GM23248 (cell line): ENCODE measurements around the gene DROSHA. TPM values are rescaled to one million over a fixed set of nuclear protein-coding genes. Genes with fewer than 3 reads are reported as not detected.

Experiments
- DNase-seq: peaks from one replicate; pipeline ENCODE4 v3.0.0-alpha.2; 2015
- H2AFZ ChIP-seq: fragments of 200-600 bp; sonication (generic); 2 replicates; pipeline ENCODE4 v1.6.1; 2016; ENCODE audit warnings: antibody characterized with exemption
- H3F3A ChIP-seq: fragments of 200-600 bp; sonication (generic); 2 replicates; pipeline ENCODE4 v1.6.1; 2016; ENCODE audit warnings: mild to moderate bottlenecking, antibody characterized with exemption, mixed run types; ENCODE audit not compliant: insufficient read depth
- H3K27ac ChIP-seq: fragments of 200-600 bp; sonication (generic); 2 replicates; pipeline ENCODE4 v1.5.1; 2016; ENCODE audit warnings: mild to moderate bottlenecking
- H3K27me3 ChIP-seq: fragments of 200-600 bp; sonication (generic); replicated peaks from 2 replicates; pipeline ENCODE4 v1.6.1; 2016; ENCODE audit warnings: mild to moderate bottlenecking; ENCODE audit not compliant: insufficient read depth
- H3K36me3 ChIP-seq: fragments of 200-600 bp; sonication (generic); 2 replicates; pipeline ENCODE4 v1.6.1; 2016; ENCODE audit warnings: low read depth, mild to moderate bottlenecking
- H3K4me1 ChIP-seq: fragments of 200-600 bp; sonication (generic); 2 replicates; pipeline ENCODE4 v1.6.1; 2016; ENCODE audit warnings: mild to moderate bottlenecking; ENCODE audit not compliant: insufficient read depth
- H3K4me2 ChIP-seq: fragments of 200-600 bp; sonication (generic); one replicate; pipeline ENCODE4 v1.6.1; 2016; ENCODE audit warnings: mild to moderate bottlenecking; ENCODE audit not compliant: unreplicated experiment
- H3K4me3 ChIP-seq: fragments of 200-600 bp; sonication (generic); 2 replicates; pipeline ENCODE4 v1.5.1; 2016; ENCODE audit warnings: mild to moderate bottlenecking
- H3K79me2 ChIP-seq: fragments of 200-600 bp; sonication (generic); 2 replicates; pipeline ENCODE4 v1.6.1; 2016; ENCODE audit warnings: mild to moderate bottlenecking; ENCODE audit not compliant: insufficient read depth
- H3K9ac ChIP-seq: fragments of 200-600 bp; sonication (generic); 2 replicates; pipeline ENCODE4 v1.6.1; 2016; ENCODE audit warnings: mild to moderate bottlenecking
- H3K9me2 ChIP-seq: fragments of 200-600 bp; sonication (generic); 2 replicates; pipeline ENCODE4 v1.6.1; 2016; ENCODE audit warnings: mixed run types, mild to moderate bottlenecking, moderate library complexity; ENCODE audit not compliant: insufficient read depth
- H3K9me3 ChIP-seq: fragments of 200-600 bp; sonication (generic); one replicate; pipeline ENCODE4 v1.6.1; 2017; ENCODE audit warnings: low read depth
- H4K20me1 ChIP-seq: fragments of 200-600 bp; sonication (generic); 2 replicates; pipeline ENCODE4 v1.6.0; 2016; ENCODE audit not compliant: insufficient read depth
- EZH2 ChIP-seq: fragments of 200-600 bp; sonication (generic); IDR thresholded peaks from 2 replicates; pipeline ENCODE4 v1.6.1; 2018; ENCODE audit warnings: antibody characterized with exemption, mild to moderate bottlenecking; ENCODE audit not compliant: insufficient read depth, poor library complexity, severe bottlenecking
- EZH2phosphoT487 ChIP-seq: fragments of 200-600 bp; sonication (generic); IDR thresholded peaks from 2 replicates; pipeline ENCODE4 v1.6.1; 2018; ENCODE audit warnings: antibody characterized with exemption, moderate library complexity, mild to moderate bottlenecking, low read depth; ENCODE audit not compliant: insufficient read depth
- WGBS, 2 experiments: methylation state at CpG; one replicate each; pipeline ENCODE4 v1.1.6; 2015 to 2017; ENCODE audit warnings: low lambda C conversion rate in 2 of 2, low coverage in 1 of 2; ENCODE audit errors: missing lambda C conversion rate in 2 of 2; 5-methylcytosine and 5-hydroxymethylcytosine counted together
- in situ Hi-C: fragments of 300-500 bp; cut with MboI; formaldehyde crosslinking; loops from 2 replicates; pipeline ENCODE4 v1.15.0; 2020
- polyA plus RNA-seq: library from polyadenylated mRNA; unstranded; fragments of >200 nt; fragmentation: Nextera tagmentation; extraction: Ambion mirVana; gene quantifications from 2 replicates; pipeline ENCODE4 v1.2.1, GENCODE V29; 2016
- total RNA-seq: library from RNA; depleted of rRNA; stranded (reverse); fragments of >200 nt; shearing (Covaris generic); gene quantifications from 2 replicates; pipeline ENCODE4 v1.2.3, GENCODE V29; 2014

DROSHA gene
- total and polyA plus RNA-seq, 2 experiments from 2014 or later: 26.0 to 28.7 TPM

DNA sequence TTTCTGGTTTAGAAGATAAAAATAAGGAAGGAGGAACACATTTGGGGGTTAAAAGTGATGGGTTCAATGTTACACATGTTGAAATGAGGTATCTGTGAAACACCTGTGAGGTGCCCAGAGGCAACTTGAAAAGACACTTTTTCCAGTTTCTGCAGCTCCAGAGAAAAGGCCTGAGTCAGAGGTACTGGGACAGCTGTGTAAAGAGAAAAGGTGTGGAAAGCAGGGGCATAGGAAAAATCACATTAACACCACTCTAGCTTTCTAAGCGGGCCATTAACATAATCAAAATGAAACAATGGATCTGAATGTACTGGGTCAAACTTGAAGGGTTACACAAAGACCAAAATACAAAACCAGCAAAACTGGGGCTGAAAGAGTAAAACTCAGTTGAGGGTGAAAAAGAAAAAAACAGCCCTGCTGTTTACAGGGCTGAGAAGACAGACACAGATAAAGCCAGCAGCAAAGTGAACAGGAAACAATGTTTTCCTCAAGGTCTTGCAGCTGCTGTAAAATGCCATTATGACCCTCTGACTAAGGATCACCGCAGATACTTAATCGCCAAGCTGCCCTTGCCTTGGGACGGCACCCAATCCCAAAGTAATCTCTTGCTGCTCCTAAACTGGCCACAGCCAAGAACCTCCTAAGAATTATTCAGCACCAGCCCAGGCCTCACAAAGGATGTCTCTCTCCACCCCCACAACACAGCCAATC lies 104.7 kb downstream of the DROSHA start:
- no peaks in the 10 kb centered on the region for H4K20me1 ChIP-seq
- in situ Hi-C loops: no loop called here
- H2AFZ ChIP-seq: no peak overlapping the region
- H3F3A ChIP-seq: no peaks in the 10 kb centered on the region
- H3K9me3 ChIP-seq: no peaks in the 10 kb centered on the region
- H3K9ac ChIP-seq: no peak overlapping the region
- WGBS, 2 experiments: 96 to 100% methylated on average over 4 of the region's 4 CpGs
- no peak overlapping the region for H3K4me3 ChIP-seq
- DNase-seq: no peak
- no peaks in the 10 kb centered on the region for H3K27me3 ChIP-seq
- no peak overlapping the region for H3K4me2 ChIP-seq
- H3K79me2 ChIP-seq: no peaks in the 10 kb centered on the region
- TF ChIP-seq EZH2: no peak
- H3K9me2 ChIP-seq: no peaks in the 10 kb centered on the region
- H3K36me3 ChIP-seq: peaks cover 19% of the 10 kb centered on the region
- H3K27ac ChIP-seq: no peak overlapping the region
- peaks cover 3% of the 10 kb centered on the region; the same call in 1 of the 2 replicates for H3K4me1 ChIP-seq

- no peak overlapping the region for H3K27ac ChIP-seq
- no peak overlapping the region for H3K4me2 ChIP-seq
- WGBS, 2 experiments: 62 to 67% methylated on average over 6 to 7 of the region's 7 CpGs
- no peaks in the 10 kb centered on the region for H3K9me2 ChIP-seq
- in situ Hi-C loops: no loop called here
- no peaks in the 10 kb centered on the region for H4K20me1 ChIP-seq
- no peaks in the 10 kb centered on the region for H3K79me2 ChIP-seq
- H3K9ac ChIP-seq: no peak overlapping the region
- peak; percentile 30 for DNase-seq
- peaks cover 5% of the 10 kb centered on the region; the same call in 1 of the 2 replicates for H3K4me1 ChIP-seq
- no peak overlapping the region for H2AFZ ChIP-seq
- H3K36me3 ChIP-seq: peaks cover 32% of the 10 kb centered on the region
- no peaks in the 10 kb centered on the region for H3K9me3 ChIP-seq
- TF ChIP-seq EZH2: no peak
- no peak for TF ChIP-seq EZH2phosphoT487
- H3K27me3 ChIP-seq: no peaks in the 10 kb centered on the region
- no peak overlapping the region for H3K4me3 ChIP-seq
- H3F3A ChIP-seq: no peaks in the 10 kb centered on the region
Observed at GRCh38 chr5:31421806-31422586, 109.9 kb downstream of the DROSHA start.

DNA sequence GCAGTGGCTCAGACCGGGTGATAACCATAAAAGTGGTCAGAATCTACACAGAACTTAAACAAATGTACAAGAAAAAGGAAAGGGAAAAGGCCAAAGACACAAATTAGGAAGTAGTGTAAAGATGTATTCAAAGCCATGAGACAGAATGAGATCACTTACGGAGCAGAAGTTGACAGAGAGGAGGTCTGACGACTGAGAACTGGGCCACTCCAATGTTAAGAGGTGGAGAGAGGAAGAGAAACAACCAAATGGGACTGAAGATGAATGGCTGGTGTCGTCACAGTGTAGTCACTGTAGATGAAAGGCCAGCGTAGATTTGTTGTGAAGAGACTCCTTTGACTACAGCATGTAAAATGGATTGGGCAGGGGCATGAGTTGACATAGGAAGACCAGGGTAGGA lies 114.4 kb downstream of the DROSHA start:
- Histone ChIP-seq H3K36me3 (peaks cover 22% of the 10 kb centered on the region), H3F3A (0 out of 2 replicates have a peak, but pooled peaks cover 3% of the 10 kb centered on the region), H3K27me3 (no peaks in the 10 kb centered on the region), H3K4me1 (peaks cover 20% of the 10 kb centered on the region), H3K9me3 (no peaks in the 10 kb centered on the region), H3K9ac (no peak overlapping the region), H4K20me1 (no peaks in the 10 kb centered on the region), H3K4me2 (no peak overlapping the region), H2AFZ (no peak overlapping the region), H3K9me2 (no peaks in the 10 kb centered on the region), H3K4me3 (no peak overlapping the region), H3K27ac (no peak overlapping the region), H3K79me2 (no peaks in the 10 kb centered on the region)
- in situ Hi-C loops: no loop called here
- WGBS, 2 experiments: 74 to 85% methylated on average over 5 of the region's 5 CpGs
- TF ChIP-seq EZH2phosphoT487 (no peak), EZH2 (no peak)
- no peak for DNase-seq

DNA sequence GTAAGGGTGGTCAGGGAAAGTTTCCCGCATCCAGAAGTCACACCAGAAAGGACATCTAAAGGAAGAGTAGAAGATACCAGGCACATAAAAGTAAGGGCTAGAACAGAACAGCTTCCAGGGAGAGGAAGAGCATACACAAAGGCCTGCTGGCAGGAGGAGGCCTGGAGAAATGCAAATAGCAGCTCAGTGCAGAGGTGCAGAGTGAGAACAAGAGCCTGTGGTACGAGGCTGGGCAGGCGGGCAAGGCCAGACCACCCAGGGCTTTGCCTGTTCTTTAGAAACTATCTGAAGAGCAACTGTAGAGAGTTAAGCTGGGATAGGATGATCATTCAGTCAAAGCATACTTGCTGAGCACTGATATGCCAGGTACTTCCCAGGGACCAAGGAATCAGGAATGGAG lies 115.3 kb downstream of the DROSHA start:
- in situ Hi-C loops: no loop called here
- TF ChIP-seq EZH2phosphoT487 (no peak), EZH2 (no peak)
- no peak for DNase-seq
- H3K27me3 ChIP-seq: no peaks in the 10 kb centered on the region
- WGBS, 2 experiments: 98 to 100% methylated on average over 3 of the region's 3 CpGs
- H2AFZ ChIP-seq: no peak overlapping the region
- H3K4me3 ChIP-seq: no peak overlapping the region
- no peak overlapping the region for H3K4me2 ChIP-seq
- H3K79me2 ChIP-seq: no peaks in the 10 kb centered on the region
- H3K9me2 ChIP-seq: no peaks in the 10 kb centered on the region
- H3F3A ChIP-seq: peaks cover 9% of the 10 kb centered on the region; the same call in 1 of the 2 replicates
- no peaks in the 10 kb centered on the region for H3K9me3 ChIP-seq
- H3K36me3 ChIP-seq: peaks cover 19% of the 10 kb centered on the region
- peaks cover 22% of the 10 kb centered on the region for H3K4me1 ChIP-seq
- no peaks in the 10 kb centered on the region for H4K20me1 ChIP-seq
- no peak overlapping the region for H3K9ac ChIP-seq
- no peak overlapping the region for H3K27ac ChIP-seq
